GM12878 (cell line): ENCODE measurements around the gene USF3. TPM values are rescaled to one million over a fixed set of nuclear protein-coding genes. Genes with fewer than 3 reads are reported as not detected.

Experiments used
- ATAC-seq: fragments of 200-7000 bp; cut with Tn5 transposase; 3 replicates; pipeline ENCODE4 v1.9.1; 2020; ENCODE audit warnings: mild to moderate bottlenecking, moderate library complexity
- BruUV-seq: library from RNA; stranded (reverse); fragments of 400-500 nt; replicated peaks from 2 replicates; lab custom pipeline; 2021; lab: Mats Ljungman, UMichigan
- CTCF ChIA-PET: fragments of 300-600 bp; sonication (Branson Sonifier 250); formaldehyde crosslinking; extraction: SDS; loops from one replicate; lab custom pipeline; 2021; ENCODE audit warnings: inconsistent platforms; lab: Yijun Ruan, JAX
- POLR2A ChIA-PET: fragments of 350-600 bp; formaldehyde crosslinking; extraction: SDS; loops from one replicate; lab custom pipeline; 2021; ENCODE audit warnings: inconsistent platforms; lab: Charles Lee
- RAD21 ChIA-PET: fragments of 300-600 bp; sonication (Branson Sonifier 250); formaldehyde crosslinking; loops from one replicate; lab custom pipeline; 2023; ENCODE audit warnings: antibody characterized with exemption; ENCODE audit not compliant: unreplicated experiment; lab: Charles Lee
- SMC1A ChIA-PET: fragments of 300-600 bp; sonication (Branson Sonifier 250); formaldehyde crosslinking; loops from one replicate; lab custom pipeline; 2023; ENCODE audit not compliant: unreplicated experiment, uncharacterized antibody; lab: Charles Lee
- DNase-seq: peaks from one replicate; pipeline ENCODE4 v3.0.0-alpha.2; 2011; ENCODE audit warnings: low read depth, low spot score
- FAIRE-seq: peaks from 3 replicates; lab custom pipeline; 2011; peaks lifted over from hg19 to GRCh38; lab: Jason Lieb, UNC
- H2AFZ ChIP-seq: 2 replicates; pipeline ENCODE4 v1.6.0; 2011; ENCODE audit warnings: low read depth, low read length, control low read depth; ENCODE audit not compliant: control insufficient read depth
- H3K27ac ChIP-seq: 2 replicates; pipeline ENCODE4 v1.5.1; 2011; ENCODE audit warnings: control low read depth; ENCODE audit not compliant: control insufficient read depth, insufficient read depth
- H3K27me3 ChIP-seq, 2 experiments: replicated peaks in 1 of 2; 2 replicates each; pipeline versions ENCODE4 v1.6.0 to v1.6.1; 2011; ENCODE audit warnings: low read length in 1 of 2; ENCODE audit not compliant: control insufficient read depth in 2 of 2, insufficient read depth in 2 of 2
- H3K36me3 ChIP-seq, 2 experiments: 2 replicates each; pipeline ENCODE4 v1.5.1; 2011; ENCODE audit warnings: low read length in 1 of 2; ENCODE audit not compliant: control insufficient read depth in 2 of 2, insufficient read depth in 2 of 2
- H3K4me1 ChIP-seq: 2 replicates; pipeline ENCODE4 v1.6.1; 2011; ENCODE audit warnings: mild to moderate bottlenecking, low read length, moderate library complexity, mixed read lengths; ENCODE audit not compliant: control insufficient read depth, insufficient read depth
- H3K4me2 ChIP-seq: 2 replicates; pipeline ENCODE4 v1.6.0; 2011; ENCODE audit warnings: control low read depth; ENCODE audit not compliant: control insufficient read depth, insufficient read depth
- H3K4me3 ChIP-seq: fragments of 200-600 bp; sonication (generic); 2 replicates; pipeline ENCODE4 v1.5.1; 2016
- H3K79me2 ChIP-seq: 2 replicates; pipeline ENCODE4 v1.6.0; 2011; ENCODE audit warnings: low read length; ENCODE audit not compliant: control insufficient read depth, insufficient read depth
- H3K9ac ChIP-seq: 2 replicates; pipeline ENCODE4 v1.8.0; 2011; ENCODE audit warnings: low read length, control low read depth, mixed read lengths; ENCODE audit not compliant: control insufficient read depth, insufficient read depth
- H3K9me3 ChIP-seq: replicated peaks from 3 replicates; pipeline ENCODE4 v1.5.1; 2011; ENCODE audit warnings: mild to moderate bottlenecking, low read length; ENCODE audit not compliant: control insufficient read depth, insufficient read depth
- H4K20me1 ChIP-seq: 2 replicates; pipeline ENCODE4 v1.6.0; 2011; ENCODE audit not compliant: control insufficient read depth, insufficient read depth
- BCLAF1 ChIP-seq: fragments of 450-650 bp; IDR thresholded peaks from 2 replicates; pipeline ENCODE4 v1.6.1; 2017; ENCODE audit warnings: antibody characterized with exemption, mild to moderate bottlenecking, moderate library complexity
- CBFB ChIP-seq: IDR thresholded peaks from 2 replicates; pipeline ENCODE4 v1.6.1; 2016; ENCODE audit warnings: antibody characterized with exemption, low read depth
- CHD4 ChIP-seq: fragments of 200-600 bp; sonication (generic); IDR thresholded peaks from 2 replicates; pipeline ENCODE4 v1.6.1; 2016; ENCODE audit warnings: mild to moderate bottlenecking
- HSF1 ChIP-seq: fragments of 150-350 bp; IDR thresholded peaks from 2 replicates; pipeline ENCODE4 v1.6.1; 2014; ENCODE audit warnings: mild to moderate bottlenecking, low read depth, low read length
- IRF5 ChIP-seq: fragments of 450-650 bp; IDR thresholded peaks from 2 replicates; pipeline ENCODE4 v1.6.1; 2017; ENCODE audit warnings: borderline replicate concordance
- MLLT1 ChIP-seq: fragments of 450-650 bp; IDR thresholded peaks from 2 replicates; pipeline ENCODE4 v1.6.1; 2016; ENCODE audit warnings: mild to moderate bottlenecking
- MTA2 ChIP-seq: fragments of 450-650 bp; IDR thresholded peaks from 2 replicates; pipeline ENCODE4 v1.6.1; 2016; ENCODE audit warnings: low read depth, mild to moderate bottlenecking, moderate library complexity
- MYC ChIP-seq: IDR thresholded peaks from 2 replicates; pipeline ENCODE4 v1.6.1; 2011; ENCODE audit warnings: mild to moderate bottlenecking, low read length, moderate library complexity, inconsistent platforms; ENCODE audit not compliant: insufficient read depth, insufficient replicate concordance, insufficient read length, severe bottlenecking
- NFYA ChIP-seq: IDR thresholded peaks from 2 replicates; pipeline ENCODE4 v1.6.1; 2011; ENCODE audit warnings: low read depth, mild to moderate bottlenecking, low read length, improper control_type of control experiment, borderline replicate concordance
- POLR2AphosphoS5 ChIP-seq: IDR thresholded peaks from 2 replicates; pipeline ENCODE4 v1.6.1; 2011; ENCODE audit warnings: mild to moderate bottlenecking, low read length, inconsistent platforms
- RAD51 ChIP-seq: fragments of 450-650 bp; IDR thresholded peaks from 2 replicates; pipeline ENCODE4 v1.6.1; 2016; ENCODE audit warnings: moderate library complexity, mild to moderate bottlenecking, inconsistent platforms
- SP1 ChIP-seq: IDR thresholded peaks from one replicate; pipeline ENCODE4 v1.6.1; 2011; ENCODE audit warnings: low read depth, low read length
- TAF1 ChIP-seq: IDR thresholded peaks from 2 replicates; pipeline ENCODE4 v1.6.1; 2011; ENCODE audit warnings: mild to moderate bottlenecking, low read depth, low read length, borderline replicate concordance
- YY1 ChIP-seq: IDR thresholded peaks from 2 replicates; pipeline ENCODE4 v1.6.1; 2011; ENCODE audit warnings: low read depth, mild to moderate bottlenecking, low read length
- WGBS: methylation state at CpG from one replicate; pipeline ENCODE4 v1.1.6; 2016; ENCODE audit warnings: low lambda C conversion rate; ENCODE audit not compliant: insufficient replicate concordance, insufficient coverage; ENCODE audit errors: missing lambda C conversion rate; 5-methylcytosine and 5-hydroxymethylcytosine counted together
- in situ Hi-C: fragments of 300-500 bp; cut with MboI; formaldehyde crosslinking; loops from 9 replicates; pipeline ENCODE4 v1.14.3; 2018; ENCODE audit warnings: mixed read lengths
- intact Hi-C: fragments of 100-400 bp; cut with micrococcal nuclease; formaldehyde crosslinking; loops from one replicate; pipeline ENCODE4 v1.14.2; 2022; ENCODE audit not compliant: unreplicated experiment
- polyA plus RNA-seq, 11 experiments: library from polyadenylated mRNA; depleted of rRNA in 4 of 11; unstranded in 6 of 11; stranded (reverse) in 5 of 11; fragments of >200 nt; fragmentation: Nextera tagmentation in 4 of 11; fragmentation: Illumina TruSeq in 1 of 11; extraction: Ambion mirVana in 4 of 11; extraction: Trizol in 1 of 11; gene quantifications; 1 replicate in 1 of 11; 2 replicates in 10 of 11; pipeline versions ENCODE4 v1.2.1 to v1.2.3, GENCODE V29; 2011 to 2016; ENCODE audit warnings: inconsistent platforms in 2 of 11, missing spikeins in 2 of 11, low read depth in 1 of 11
- total RNA-seq, 4 experiments: library from RNA; depleted of rRNA in 3 of 4; stranded (reverse); fragments of >200 nt in 3 of 4; fragmentation: Illumina TruSeq in 1 of 4; extraction: Trizol in 1 of 4; gene quantifications; 2 replicates each; pipeline versions ENCODE4 v1.2.1 to v1.2.3, GENCODE V29; 2013 to 2021

USF3 gene
- total and polyA plus RNA-seq, 10 of the 15 experiments (the other 5 are each of a cell fraction or from before 2014, with no cell fraction given), result 3.1 to 15.9 (median 7.8) TPM

- BruUV-seq, result no TSS peak
- H3K79me2 ChIP-seq, result no peaks in the 10 kb centered on the region
- in situ Hi-C loops, result no loop called here
Observed at GRCh38 chr3:113685124-113685523, 11.3 kb downstream of the USF3 start.

More at GRCh38 chr3:113685124-113685523, 11.3 kb downstream of the USF3 start:
- ChIA-PET RAD21 (no interaction called here), CTCF (no interaction called here), POLR2A (interaction anchor here (0.5 to 1.5 kb wide), 2 partner anchors 11 to 170 kb away, joined by 3 read pairs; partner anchors contain the start of gene USF3), SMC1A (interaction anchor here (1.1 to 1.5 kb wide), 2 partner anchors 9 to 55 kb away, joined by 3 to 4 read pairs; no protein-coding TSS in a partner anchor)
- Histone ChIP-seq H3K27me3 (no peaks in the 10 kb centered on the region), H3K27ac (no peak overlapping the region), H4K20me1 (no peaks in the 10 kb centered on the region), H3K4me3 (no peak overlapping the region), H3K9ac (no peak overlapping the region), H3K9me3 (peaks cover 2% of the 10 kb centered on the region; the same call in 2 of the 3 replicates), H2AFZ (no peak overlapping the region), H3K4me1 (no peaks in the 10 kb centered on the region), H3K36me3 (no peaks in the 10 kb centered on the region), H3K4me2 (no peak overlapping the region)
- ATAC-seq (no peak), DNase-seq (no peak), FAIRE-seq (no peak)
- 84% methylated on average over 5 of the region's 5 CpGs for WGBS
- TF ChIP-seq POLR2AphosphoS5 (no peak), BCLAF1 (no peak), SP1 (no peak), TAF1 (no peak), MTA2 (no peak), CBFB (no peak), MLLT1 (no peak), MYC (no peak), YY1 (no peak), RAD51 (no peak), NFYA (no peak), HSF1 (no peak), IRF5 (no peak), CHD4 (no peak)
- intact Hi-C loops, result no loop called here
